GM12874 (cell line): ENCODE results near the gene RPS6KA2.

Experiments used
- CTCF ChIP-seq: IDR thresholded peaks from 2 replicates; pipeline ENCODE4 v1.5.1; 2011; ENCODE audit warnings: low read depth, mild to moderate bottlenecking, control low read depth, low read length, moderate library complexity; ENCODE audit not compliant: insufficient read depth

The RPS6KA2 gene

DNA sequence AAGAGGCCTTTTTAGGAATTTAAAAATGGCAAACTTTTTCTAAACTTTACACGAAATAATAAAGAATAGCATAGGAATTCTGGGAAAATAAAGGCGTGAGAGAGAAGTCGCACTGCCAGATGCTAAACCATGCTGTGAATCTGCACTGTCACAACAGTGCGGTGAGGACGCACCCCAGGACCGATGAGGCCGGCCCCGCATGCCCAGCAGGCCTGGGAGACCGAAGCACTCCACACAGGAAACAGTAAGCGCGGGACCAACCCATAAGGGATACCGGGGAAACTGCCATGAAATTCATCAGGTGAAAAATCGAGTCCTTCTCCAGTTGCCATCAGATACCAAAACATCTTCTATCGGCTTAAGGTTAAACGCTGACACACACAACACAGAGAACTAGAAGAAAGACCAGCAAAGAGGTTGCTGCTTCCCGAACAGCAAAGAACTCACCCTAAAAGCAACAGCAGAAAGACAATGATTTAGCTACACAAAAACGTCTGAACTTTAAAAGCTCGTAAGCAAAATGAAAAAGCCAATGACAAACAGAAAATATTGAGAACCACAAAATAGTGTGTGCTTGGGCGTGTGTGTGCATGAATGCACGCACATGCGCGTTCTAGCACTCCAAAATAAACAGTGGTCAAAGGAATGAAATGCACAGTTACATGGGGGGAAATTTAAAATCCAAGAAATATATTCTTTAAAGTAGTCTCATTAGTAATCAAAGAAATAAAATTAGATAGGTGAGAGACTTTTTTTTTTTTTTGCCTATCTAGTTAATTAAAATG lies 55.9 kb downstream of the RPS6KA2 start:
- TF ChIP-seq CTCF, result no peak

DNA sequence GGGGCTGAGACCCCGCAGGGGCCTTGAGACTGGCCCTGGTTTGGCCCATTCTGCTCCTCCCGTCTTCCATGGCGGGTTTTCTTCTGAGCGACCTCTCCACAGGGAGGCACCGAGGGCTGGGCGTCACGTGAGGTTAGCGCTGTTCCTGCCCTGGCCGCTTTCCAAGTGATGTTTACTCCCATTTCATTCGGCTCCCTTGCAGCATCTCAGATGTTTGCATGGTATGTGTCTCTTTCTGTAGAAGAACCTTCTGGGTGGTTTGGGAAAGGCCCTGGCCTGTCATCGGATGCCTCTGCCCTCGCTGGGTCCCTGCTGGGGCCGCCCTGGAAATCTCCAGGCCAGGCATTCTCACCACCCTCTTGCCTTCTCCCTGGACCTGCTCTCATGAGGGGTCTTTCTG lies 57.8 kb downstream of the RPS6KA2 start:
- no peak for TF ChIP-seq CTCF

- TF ChIP-seq CTCF, result no peak
Observed at GRCh38 chr6:166567813-166568212, 59.2 kb downstream of the RPS6KA2 start.

- TF ChIP-seq CTCF, result no peak
Observed at GRCh38 chr6:166567107-166567506, 59.9 kb downstream of the RPS6KA2 start.

GRCh38 chr6:166566026-166567011 lies 60.7 kb downstream of the RPS6KA2 start:
- TF ChIP-seq CTCF, result no peak

DNA sequence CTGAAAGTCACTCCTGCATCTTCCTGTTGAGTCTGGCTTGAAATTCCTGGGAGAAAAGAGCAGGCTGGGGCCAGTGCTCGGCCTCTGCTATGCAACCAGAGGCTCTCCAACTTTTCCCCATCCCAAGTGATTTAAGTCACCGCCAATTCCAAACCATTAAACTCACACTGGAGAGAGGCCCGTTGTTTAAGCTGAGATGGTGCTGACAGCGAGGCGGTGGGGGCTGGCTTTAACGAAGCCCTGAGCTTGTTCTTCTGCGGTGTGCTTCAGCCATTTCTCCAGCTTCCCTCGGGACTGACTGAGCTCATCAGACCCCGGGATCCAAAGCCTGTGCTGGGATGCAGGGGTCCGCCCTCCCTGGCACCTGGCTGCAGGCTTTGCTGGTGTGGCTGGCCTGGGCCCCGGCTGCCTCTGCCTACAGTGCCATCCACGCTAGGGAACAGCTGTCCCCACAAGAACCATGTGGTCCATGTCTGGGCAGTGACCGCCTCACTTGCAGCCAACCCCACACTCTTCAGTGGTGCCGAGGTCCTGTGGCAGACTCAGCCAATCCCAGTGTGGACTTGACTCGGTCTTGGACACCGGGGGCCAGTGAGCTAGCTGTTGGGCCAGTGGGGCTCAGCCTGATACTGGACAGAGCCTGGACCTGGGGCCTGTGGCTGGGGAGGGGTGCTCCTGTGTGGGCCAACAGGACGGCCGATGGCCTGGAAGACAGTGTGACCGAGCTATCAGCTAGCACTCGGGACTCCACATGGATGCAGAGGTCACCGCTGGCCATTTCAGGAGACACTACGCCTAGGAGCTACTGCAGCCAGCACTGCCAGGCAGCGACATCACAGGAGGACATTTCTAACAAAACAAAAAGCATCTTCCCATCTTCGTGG lies 61.7 kb downstream of the RPS6KA2 start:
- no peak for TF ChIP-seq CTCF
